RWPE1 (cell line): ENCODE results near the gene TMEM266.

Experiments
- CTCF ChIA-PET: fragments of 350-600 bp; sonication (Branson Sonifier 250); formaldehyde crosslinking; extraction: SDS; loops from one replicate; lab custom pipeline; 2021; lab: Yijun Ruan, JAX
- POLR2A ChIA-PET: fragments of 400-600 bp; formaldehyde crosslinking; extraction: SDS; loops from one replicate; lab custom pipeline; 2020; ENCODE audit warnings: antibody characterized with exemption; ENCODE audit not compliant: low non-redundant PET; lab: Yijun Ruan, JAX
- DNase-seq: peaks from one replicate; pipeline ENCODE4 v3.0.0; 2012; ENCODE audit warnings: low spot score
- H3K27ac ChIP-seq: fragments of 450-650 bp; 2 replicates; pipeline ENCODE4 v1.5.1; 2017
- CTCF ChIP-seq: fragments of 450-650 bp; conservative IDR thresholded peaks from 2 replicates; pipeline ENCODE4 v1.5.1; 2017; ENCODE audit warnings: low read depth, mild to moderate bottlenecking

The TMEM266 gene

GRCh38 chr15:76253691-76254473 is 194.1 kb downstream of the TMEM266 start:
- no peak overlapping the region for H3K27ac ChIP-seq
- CTCF ChIA-PET: interaction anchor here (0.6 to 0.8 kb wide), 2 partner anchors 9 to 263 kb away, joined by 3 to 4 read pairs; no protein-coding TSS in a partner anchor
- POLR2A ChIA-PET: no interaction called here
- DNase-seq: no peak
- no peak for TF ChIP-seq CTCF
